Measurements from ENCODE around the gene PRR13.
"Not testable (repeated sequence)": the region's sequence is repeated elsewhere in the genome, so short reads cannot be mapped to it uniquely, and the experiment has no call there.

The PRR13 gene

DNA sequence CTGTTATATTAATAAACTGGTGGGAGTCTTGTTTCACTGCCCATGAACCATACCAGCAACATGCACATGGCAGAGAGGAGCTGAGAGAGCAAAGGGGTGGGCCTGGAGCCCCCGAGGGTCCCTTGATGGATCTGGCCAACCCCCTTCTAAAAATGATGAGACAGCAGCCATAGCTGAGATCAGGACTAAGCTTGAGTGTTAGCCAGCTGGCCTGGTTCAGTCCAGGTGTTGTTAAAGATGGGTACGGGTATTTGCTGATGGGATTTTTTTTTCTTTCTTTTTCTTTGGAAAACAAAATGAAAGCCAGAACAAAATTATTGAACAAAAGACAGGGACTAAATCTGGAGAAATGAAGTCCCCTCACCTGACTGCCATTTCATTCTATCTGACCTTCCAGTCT, 26.3 kb downstream of the PRR13 start:
- H3K4me3 ChIP-seq (ENCODE audit: insufficient read depth, low read depth, low read length), result no peak overlapping the region
- H3K4me1 ChIP-seq (ENCODE audit: control insufficient read depth, insufficient read depth, low read length), result peaks cover 5% of the 10 kb centered on the region
- peaks cover 90% of the 10 kb centered on the region for H3K36me3 ChIP-seq (ENCODE audit: control insufficient read depth, insufficient read depth, low read length)
- H3K27me3 ChIP-seq (ENCODE audit: control insufficient read depth, insufficient read depth, low read length, poor library complexity, severe bottlenecking), result no peaks in the 10 kb centered on the region
- H3K27ac ChIP-seq (ENCODE audit: insufficient read depth, low read depth, low read length, poor library complexity, severe bottlenecking), result no peak overlapping the region
- 83 to 98% methylated on average over 2 of the region's 2 CpGs for WGBS, 2 experiments
- H3K9me3 ChIP-seq (ENCODE audit: control insufficient read depth, low read length), result no peaks in the 10 kb centered on the region

- H3K4me3 ChIP-seq (ENCODE audit: insufficient read depth, low read depth, low read length), result no peak overlapping the region
- no peak overlapping the region for H3K27ac ChIP-seq (ENCODE audit: insufficient read depth, low read depth, low read length, poor library complexity, severe bottlenecking)
- no peaks in the 10 kb centered on the region for H3K27me3 ChIP-seq (ENCODE audit: control insufficient read depth, insufficient read depth, low read length, poor library complexity, severe bottlenecking)
- H3K36me3 ChIP-seq (ENCODE audit: control insufficient read depth, insufficient read depth, low read length), result peaks cover 88% of the 10 kb centered on the region
- H3K9me3 ChIP-seq (ENCODE audit: control insufficient read depth, low read length), result no peaks in the 10 kb centered on the region
- WGBS, 2 experiments, result 96 to 100% methylated on average over 1 of the region's 1 CpG
- H3K4me1 ChIP-seq (ENCODE audit: control insufficient read depth, insufficient read depth, low read length), result peaks cover 5% of the 10 kb centered on the region
These were observed 26.7 kb downstream of the PRR13 start for GRCh38 chr12:53468282-53468681.

DNA sequence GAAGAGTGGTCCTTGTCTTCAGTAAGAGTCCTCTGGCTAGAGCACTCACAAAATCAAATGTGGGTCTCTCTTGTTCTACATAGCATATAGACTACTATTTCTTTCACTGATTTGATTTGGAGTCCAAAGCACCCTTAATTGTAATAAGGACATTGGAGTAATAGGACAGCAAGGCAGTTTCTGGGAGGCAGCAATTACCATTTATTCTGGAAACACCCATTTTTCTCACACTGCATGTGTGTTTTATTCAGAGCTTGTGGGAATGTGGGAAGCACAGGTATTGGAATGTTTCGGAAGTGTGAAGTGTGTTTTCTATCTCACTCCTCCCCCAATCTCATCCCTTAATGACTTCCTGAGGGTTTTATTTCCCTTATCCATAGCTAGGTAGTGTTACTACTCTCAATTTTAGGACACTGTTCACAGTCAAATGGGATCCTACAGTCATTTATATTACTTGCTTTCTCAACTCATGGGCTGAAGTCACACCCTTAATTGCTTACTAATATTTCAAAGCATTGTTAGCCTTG, 30.6 kb downstream of the PRR13 start:
- Histone ChIP-seq H3K27ac (ENCODE audit: insufficient read depth, low read depth, low read length, poor library complexity, severe bottlenecking) (no peak overlapping the region), H3K4me1 (ENCODE audit: control insufficient read depth, insufficient read depth, low read length) (peaks cover 10% of the 10 kb centered on the region), H3K4me3 (ENCODE audit: insufficient read depth, low read depth, low read length) (no peak overlapping the region), H3K9me3 (ENCODE audit: control insufficient read depth, low read length) (no peaks in the 10 kb centered on the region), H3K27me3 (ENCODE audit: control insufficient read depth, insufficient read depth, low read length, poor library complexity, severe bottlenecking) (no peaks in the 10 kb centered on the region), H3K36me3 (ENCODE audit: control insufficient read depth, insufficient read depth, low read length) (peaks cover 89% of the 10 kb centered on the region)
- 100% methylated on average over 1 of the region's 1 CpG; no CpG with 5 or more reads in 1 of the 2 experiments for WGBS, 2 experiments

- Histone ChIP-seq H3K9me3 (ENCODE audit: control insufficient read depth, low read length) (no peaks in the 10 kb centered on the region), H3K4me1 (ENCODE audit: control insufficient read depth, insufficient read depth, low read length) (peaks cover 10% of the 10 kb centered on the region), H3K27ac (ENCODE audit: insufficient read depth, low read depth, low read length, poor library complexity, severe bottlenecking) (peak overlapping the region; percentile 36), H3K4me3 (ENCODE audit: insufficient read depth, low read depth, low read length) (no peak overlapping the region), H3K36me3 (ENCODE audit: control insufficient read depth, insufficient read depth, low read length) (peaks cover 80% of the 10 kb centered on the region), H3K27me3 (ENCODE audit: control insufficient read depth, insufficient read depth, low read length, poor library complexity, severe bottlenecking) (no peaks in the 10 kb centered on the region)
- 96 to 100% methylated on average over 2 of the region's 2 CpGs for WGBS, 2 experiments
These were observed 32.5 kb downstream of the PRR13 start for GRCh38 chr12:53474077-53474476.

- H3K27me3 ChIP-seq (ENCODE audit: control insufficient read depth, insufficient read depth, low read length, poor library complexity, severe bottlenecking), result no peaks in the 10 kb centered on the region
- H3K9me3 ChIP-seq (ENCODE audit: control insufficient read depth, low read length), result no peaks in the 10 kb centered on the region
- peak overlapping the region; percentile 13 for H3K27ac ChIP-seq (ENCODE audit: insufficient read depth, low read depth, low read length, poor library complexity, severe bottlenecking)
- WGBS, 2 experiments, result 91 to 94% methylated on average over 13 of the region's 13 CpGs
- H3K4me1 ChIP-seq (ENCODE audit: control insufficient read depth, insufficient read depth, low read length), result peaks cover 13% of the 10 kb centered on the region
- peaks cover 75% of the 10 kb centered on the region for H3K36me3 ChIP-seq (ENCODE audit: control insufficient read depth, insufficient read depth, low read length)
- H3K4me3 ChIP-seq (ENCODE audit: insufficient read depth, low read depth, low read length), result no peak overlapping the region
These were observed 33.3 kb downstream of the PRR13 start for GRCh38 chr12:53474819-53475218.

DNA sequence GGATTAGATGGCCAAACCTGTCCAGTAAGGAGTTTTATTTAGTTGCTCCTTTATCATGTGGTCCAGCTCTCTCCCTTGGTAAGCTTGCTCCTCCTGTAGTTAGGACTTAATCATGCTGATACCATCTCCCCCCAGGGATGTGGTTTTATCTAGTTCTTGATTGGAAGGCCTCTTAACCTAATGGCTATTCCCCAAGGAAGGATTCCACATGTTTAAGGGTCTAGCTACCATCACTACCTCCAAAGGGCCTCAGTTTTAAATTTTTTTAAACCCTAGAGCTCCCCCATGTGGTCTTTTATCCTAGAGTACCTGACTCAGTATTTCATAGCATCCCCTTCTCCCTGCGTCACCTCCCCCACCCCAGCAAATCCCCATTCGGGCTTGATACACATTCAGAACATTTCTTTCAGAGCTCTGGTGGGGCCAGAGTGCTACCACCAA, 35.3 kb downstream of the PRR13 start:
- Histone ChIP-seq H3K27ac (ENCODE audit: insufficient read depth, low read depth, low read length, poor library complexity, severe bottlenecking) (no peak overlapping the region), H3K36me3 (ENCODE audit: control insufficient read depth, insufficient read depth, low read length) (peaks cover 66% of the 10 kb centered on the region), H3K4me3 (ENCODE audit: insufficient read depth, low read depth, low read length) (no peak overlapping the region), H3K27me3 (ENCODE audit: control insufficient read depth, insufficient read depth, low read length, poor library complexity, severe bottlenecking) (no peaks in the 10 kb centered on the region), H3K9me3 (ENCODE audit: control insufficient read depth, low read length) (no peaks in the 10 kb centered on the region), H3K4me1 (ENCODE audit: control insufficient read depth, insufficient read depth, low read length) (peaks cover 18% of the 10 kb centered on the region)
- WGBS, 2 experiments, result 83 to 87% methylated on average over 2 of the region's 2 CpGs

GRCh38 chr12:53478865-53479264, 37.3 kb downstream of the PRR13 start:
- H3K36me3 ChIP-seq (ENCODE audit: control insufficient read depth, insufficient read depth, low read length), result peaks cover 55% of the 10 kb centered on the region
- H3K27ac ChIP-seq (ENCODE audit: insufficient read depth, low read depth, low read length, poor library complexity, severe bottlenecking), result peak overlapping the region; percentile 11
- H3K4me3 ChIP-seq (ENCODE audit: insufficient read depth, low read depth, low read length), result no peak overlapping the region
- WGBS, 2 experiments, result 90 to 100% methylated on average over 1 of the region's 1 CpG
- no peaks in the 10 kb centered on the region for H3K9me3 ChIP-seq (ENCODE audit: control insufficient read depth, low read length)
- peaks cover 18% of the 10 kb centered on the region for H3K4me1 ChIP-seq (ENCODE audit: control insufficient read depth, insufficient read depth, low read length)
- H3K27me3 ChIP-seq (ENCODE audit: control insufficient read depth, insufficient read depth, low read length, poor library complexity, severe bottlenecking), result no peaks in the 10 kb centered on the region

DNA sequence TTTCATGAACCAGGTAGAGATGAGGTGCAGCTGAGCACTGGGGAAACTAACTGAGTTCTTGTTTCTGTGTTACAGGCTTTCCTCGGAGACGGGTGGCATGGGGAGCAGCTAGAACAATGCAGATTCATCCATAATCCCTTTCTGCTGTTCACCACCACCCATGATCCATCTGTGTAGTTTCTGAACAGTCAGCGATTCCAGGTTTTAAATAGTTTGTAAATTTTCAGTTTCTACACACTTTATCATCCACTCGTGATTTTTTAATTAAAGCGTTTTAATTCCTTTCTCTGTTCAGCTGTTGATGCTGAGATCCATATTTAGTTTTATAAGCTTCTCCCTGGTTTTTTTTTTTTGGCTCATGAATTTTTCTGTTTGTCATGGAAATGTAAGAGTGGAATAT, 37.8 kb downstream of the PRR13 start:
- peaks cover 50% of the 10 kb centered on the region for H3K36me3 ChIP-seq (ENCODE audit: control insufficient read depth, insufficient read depth, low read length)
- H3K27ac ChIP-seq (ENCODE audit: insufficient read depth, low read depth, low read length, poor library complexity, severe bottlenecking), result no peak overlapping the region
- H3K4me3 ChIP-seq (ENCODE audit: insufficient read depth, low read depth, low read length), result no peak overlapping the region
- no peaks in the 10 kb centered on the region for H3K27me3 ChIP-seq (ENCODE audit: control insufficient read depth, insufficient read depth, low read length, poor library complexity, severe bottlenecking)
- 92 to 94% methylated on average over 5 of the region's 5 CpGs for WGBS, 2 experiments
- no peaks in the 10 kb centered on the region for H3K9me3 ChIP-seq (ENCODE audit: control insufficient read depth, low read length)
- peaks cover 17% of the 10 kb centered on the region for H3K4me1 ChIP-seq (ENCODE audit: control insufficient read depth, insufficient read depth, low read length)

GRCh38 chr12:53480491-53481442, 39.2 kb downstream of the PRR13 start:
- 92 to 93% methylated on average over 6 to 8 of the region's 12 CpGs for WGBS, 2 experiments
- Histone ChIP-seq H3K27ac (ENCODE audit: insufficient read depth, low read depth, low read length, poor library complexity, severe bottlenecking) (no peak overlapping the region), H3K4me3 (ENCODE audit: insufficient read depth, low read depth, low read length) (no peak overlapping the region), H3K36me3 (ENCODE audit: control insufficient read depth, insufficient read depth, low read length) (peaks cover 36% of the 10 kb centered on the region), H3K9me3 (ENCODE audit: control insufficient read depth, low read length) (no peaks in the 10 kb centered on the region), H3K27me3 (ENCODE audit: control insufficient read depth, insufficient read depth, low read length, poor library complexity, severe bottlenecking) (no peaks in the 10 kb centered on the region), H3K4me1 (ENCODE audit: control insufficient read depth, insufficient read depth, low read length) (peaks cover 7% of the 10 kb centered on the region)

DNA sequence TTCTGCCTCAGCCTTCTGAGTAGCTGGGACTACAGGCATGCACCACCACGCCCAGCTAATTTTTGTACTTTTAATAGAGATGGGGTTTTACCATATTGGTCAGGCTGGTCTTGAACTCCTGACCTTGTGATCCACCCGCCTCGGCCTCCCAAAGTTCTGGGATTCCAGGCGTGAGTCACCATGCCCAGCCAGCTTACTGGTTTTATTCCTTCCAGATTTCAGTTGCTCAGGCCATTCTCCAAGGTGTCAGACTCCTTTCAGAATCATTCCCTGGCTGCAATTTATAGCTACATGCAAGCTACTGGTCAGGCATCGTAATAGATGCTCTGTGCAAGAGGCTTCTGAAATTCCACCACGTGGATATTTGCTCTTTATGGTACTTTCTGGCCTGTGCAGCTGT, 39.9 kb downstream of the PRR13 start:
- not testable (repeated sequence) for H3K27me3 ChIP-seq (ENCODE audit: control insufficient read depth, insufficient read depth, low read length, poor library complexity, severe bottlenecking); H3K9me3 ChIP-seq (ENCODE audit: control insufficient read depth, low read length); H3K4me3 ChIP-seq (ENCODE audit: insufficient read depth, low read depth, low read length); H3K4me1 ChIP-seq (ENCODE audit: control insufficient read depth, insufficient read depth, low read length)
- WGBS, 2 experiments, result 92 to 96% methylated on average over 6 of the region's 6 CpGs
- H3K27ac ChIP-seq (ENCODE audit: insufficient read depth, low read depth, low read length, poor library complexity, severe bottlenecking), result peak overlapping the region; percentile 9
- H3K36me3 ChIP-seq (ENCODE audit: control insufficient read depth, insufficient read depth, low read length), result peaks cover 29% of the 10 kb centered on the region

Data from ectodermal cell (in vitro differentiated cells).